Measurements from ENCODE around the gene UBE2G2. TPM values are rescaled to one million over a fixed set of nuclear protein-coding genes. Genes with fewer than 3 reads are reported as not detected.

The UBE2G2 gene
- total RNA-seq, 3 donors from 2014 or later = 84.8 to 128 (median 99.2) TPM

DNA sequence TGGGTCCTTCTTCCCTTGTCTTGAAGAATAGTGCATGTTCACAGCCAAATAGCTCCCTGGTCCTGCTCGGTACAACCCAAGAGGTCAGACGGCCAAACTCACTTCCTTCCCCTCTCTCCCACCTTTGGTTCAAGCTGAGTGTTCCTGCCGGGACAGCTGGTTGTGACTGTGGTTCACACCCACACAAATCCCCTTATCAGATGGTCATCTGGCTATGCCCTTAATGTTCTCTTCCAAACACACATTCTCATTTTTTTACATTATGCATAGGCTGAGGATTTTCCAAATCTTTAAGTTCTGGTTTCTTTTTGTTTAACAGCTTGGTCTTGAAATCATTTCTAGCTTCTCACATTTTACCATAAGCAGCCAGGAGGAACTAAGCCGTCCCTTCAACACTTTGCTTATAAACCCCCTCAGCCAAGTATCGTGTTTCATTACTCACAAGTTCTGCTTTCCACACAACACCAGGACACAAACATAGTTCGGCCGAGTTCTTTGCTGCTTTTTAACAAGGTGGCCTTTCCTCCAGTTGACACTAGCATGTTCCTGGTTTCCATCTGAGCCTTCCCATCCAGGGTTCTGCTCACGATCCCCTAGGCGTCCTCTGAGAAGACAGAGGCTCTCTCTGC lies 70.6 kb downstream of the UBE2G2 start:
- no peak overlapping the region for H3K4me3 ChIP-seq
- H3K36me3 ChIP-seq = no peaks in the 10 kb centered on the region
- intact Hi-C loops (cut with DNase I; ENCODE audit: low total_unique reads) = no loop called here
- H3K27me3 ChIP-seq = peaks cover 4 to 32% of the 10 kb centered on the region in 2 donors
- TF ChIP-seq POLR2A (IDR thresholded peaks at IDR 0.05) (no peak), POLR2AphosphoS5 (IDR thresholded peaks at IDR 0.05) (no peak)
- TF ChIP-seq, protein P1, sequence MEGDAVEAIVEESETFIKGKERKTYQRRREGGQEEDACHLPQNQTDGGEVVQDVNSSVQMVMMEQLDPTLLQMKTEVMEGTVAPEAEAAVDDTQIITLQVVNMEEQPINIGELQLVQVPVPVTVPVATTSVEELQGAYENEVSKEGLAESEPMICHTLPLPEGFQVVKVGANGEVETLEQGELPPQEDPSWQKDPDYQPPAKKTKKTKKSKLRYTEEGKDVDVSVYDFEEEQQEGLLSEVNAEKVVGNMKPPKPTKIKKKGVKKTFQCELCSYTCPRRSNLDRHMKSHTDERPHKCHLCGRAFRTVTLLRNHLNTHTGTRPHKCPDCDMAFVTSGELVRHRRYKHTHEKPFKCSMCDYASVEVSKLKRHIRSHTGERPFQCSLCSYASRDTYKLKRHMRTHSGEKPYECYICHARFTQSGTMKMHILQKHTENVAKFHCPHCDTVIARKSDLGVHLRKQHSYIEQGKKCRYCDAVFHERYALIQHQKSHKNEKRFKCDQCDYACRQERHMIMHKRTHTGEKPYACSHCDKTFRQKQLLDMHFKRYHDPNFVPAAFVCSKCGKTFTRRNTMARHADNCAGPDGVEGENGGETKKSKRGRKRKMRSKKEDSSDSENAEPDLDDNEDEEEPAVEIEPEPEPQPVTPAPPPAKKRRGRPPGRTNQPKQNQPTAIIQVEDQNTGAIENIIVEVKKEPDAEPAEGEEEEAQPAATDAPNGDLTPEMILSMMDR (IDR thresholded peaks at IDR 0.05) = no peak
- H3K27ac ChIP-seq = no peak overlapping the region
- peaks cover 9 to 17% of the 10 kb centered on the region in 2 donors for H3K9me3 ChIP-seq
- DNase-seq (ENCODE audit: low spot score in 2 of 2) = no peak
- H3K4me1 ChIP-seq = no peaks in the 10 kb centered on the region

DNA sequence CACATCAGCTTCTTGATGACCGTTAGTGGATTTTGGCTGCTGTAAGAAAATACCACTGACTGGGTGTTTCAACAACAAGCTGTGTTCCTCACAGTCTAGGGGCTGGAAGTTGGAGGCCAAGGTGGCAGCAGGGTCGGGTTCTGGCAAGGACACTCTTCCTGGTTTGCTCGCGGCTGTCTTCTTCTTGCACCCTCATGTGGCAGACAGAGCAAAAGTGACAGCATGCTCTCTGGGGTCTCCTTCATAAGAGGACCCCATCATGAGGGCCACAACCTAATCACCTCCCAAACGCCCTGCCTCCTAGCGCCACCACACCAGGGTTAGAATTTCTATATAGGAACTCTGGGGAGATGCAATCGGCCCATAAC lies 71.6 kb downstream of the UBE2G2 start:
- no peaks in the 10 kb centered on the region for H3K4me1 ChIP-seq
- H3K27ac ChIP-seq = no peak overlapping the region
- H3K36me3 ChIP-seq = no peaks in the 10 kb centered on the region
- intact Hi-C loops (cut with DNase I; ENCODE audit: low total_unique reads) = no loop called here
- H3K4me3 ChIP-seq = no peak overlapping the region
- peaks cover 0 to 6% of the 10 kb centered on the region in 2 donors for H3K9me3 ChIP-seq
- H3K27me3 ChIP-seq = peaks cover 4 to 42% of the 10 kb centered on the region in 2 donors
- TF ChIP-seq POLR2A (IDR thresholded peaks at IDR 0.05) (no peak), POLR2AphosphoS5 (IDR thresholded peaks at IDR 0.05) (no peak)
- TF ChIP-seq, protein P1 (IDR thresholded peaks at IDR 0.05) = no peak
- DNase-seq (ENCODE audit: low spot score in 2 of 2) = no peak

DNA sequence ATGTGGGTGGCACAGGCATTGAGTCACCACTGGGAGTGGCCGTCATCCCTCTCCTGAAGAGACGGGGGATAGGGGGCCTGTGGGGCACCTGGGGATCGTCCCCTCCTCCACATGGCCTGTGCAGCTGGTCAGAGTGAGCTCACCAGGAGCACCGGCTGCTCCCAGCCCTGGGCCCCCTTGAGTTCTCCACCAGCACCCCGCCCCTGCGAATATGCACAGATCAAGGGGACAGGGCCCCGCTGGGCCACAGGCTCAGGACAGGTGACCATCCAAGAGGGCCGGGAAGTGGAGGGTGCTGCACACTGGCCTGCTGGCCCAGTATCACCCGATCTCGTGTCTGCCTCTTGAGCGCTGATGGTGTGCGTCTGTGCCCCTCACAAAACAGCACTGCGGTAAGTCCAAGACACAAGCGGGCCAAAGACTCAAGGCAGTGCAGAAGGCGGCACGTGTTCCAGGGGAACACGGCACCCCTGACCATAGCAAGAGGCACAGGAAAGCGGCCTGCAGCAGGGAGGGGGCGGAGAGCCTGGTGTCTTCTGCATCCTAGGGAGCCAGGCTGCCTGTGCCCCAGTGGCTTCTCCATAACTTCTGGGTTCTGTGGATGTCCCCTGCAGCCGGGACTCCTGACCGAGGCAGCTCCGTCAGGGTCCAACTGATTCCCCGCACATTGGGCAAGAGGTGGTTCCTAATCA lies 72.1 kb downstream of the UBE2G2 start:
- Histone ChIP-seq H3K27me3 (peaks cover 4 to 47% of the 10 kb centered on the region in 2 donors), H3K27ac (no peak overlapping the region), H3K4me3 (no peak overlapping the region), H3K9me3 (peaks cover 0 to 1% of the 10 kb centered on the region in 2 donors), H3K4me1 (no peaks in the 10 kb centered on the region), H3K36me3 (no peaks in the 10 kb centered on the region)
- TF ChIP-seq, protein P1 (IDR thresholded peaks at IDR 0.05) = no peak
- TF ChIP-seq POLR2AphosphoS5 (IDR thresholded peaks at IDR 0.05) = no peak
- no peak for TF ChIP-seq POLR2A (IDR thresholded peaks at IDR 0.05)
- no peak for DNase-seq (ENCODE audit: low spot score in 2 of 2)
- intact Hi-C loops (cut with DNase I; ENCODE audit: low total_unique reads) = no loop called here

DNA sequence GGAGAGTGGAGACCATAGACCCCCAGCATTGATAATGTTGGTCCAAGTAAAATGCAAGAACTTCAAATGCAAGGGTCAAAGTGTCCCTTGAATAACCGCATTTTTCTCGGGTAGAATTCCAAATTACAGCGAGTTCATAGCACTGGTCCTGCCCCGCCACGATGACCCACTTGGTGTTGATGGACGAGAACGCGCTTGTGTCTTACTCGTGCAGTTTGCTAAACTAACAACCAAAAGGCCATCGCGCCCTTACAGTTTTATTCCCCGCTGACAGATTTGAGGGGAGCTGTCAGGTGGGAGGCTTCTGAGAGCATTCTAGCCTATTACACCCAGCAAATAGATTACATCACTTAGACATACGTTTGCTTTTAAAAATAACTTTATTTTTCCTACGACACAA lies 72.9 kb downstream of the UBE2G2 start:
- intact Hi-C loops (cut with DNase I; ENCODE audit: low total_unique reads) = no loop called here
- Histone ChIP-seq H3K36me3 (no peaks in the 10 kb centered on the region), H3K9me3 (no peaks in the 10 kb centered on the region), H3K27ac (no peak overlapping the region), H3K27me3 (peaks cover 4 to 53% of the 10 kb centered on the region in 2 donors), H3K4me3 (no peak overlapping the region), H3K4me1 (no peaks in the 10 kb centered on the region)
- TF ChIP-seq POLR2AphosphoS5 (IDR thresholded peaks at IDR 0.05) (no peak), POLR2A (IDR thresholded peaks at IDR 0.05) (no peak)
- TF ChIP-seq, protein P1 (IDR thresholded peaks at IDR 0.05) = no peak
- no peak for DNase-seq (ENCODE audit: low spot score in 2 of 2)

DNA sequence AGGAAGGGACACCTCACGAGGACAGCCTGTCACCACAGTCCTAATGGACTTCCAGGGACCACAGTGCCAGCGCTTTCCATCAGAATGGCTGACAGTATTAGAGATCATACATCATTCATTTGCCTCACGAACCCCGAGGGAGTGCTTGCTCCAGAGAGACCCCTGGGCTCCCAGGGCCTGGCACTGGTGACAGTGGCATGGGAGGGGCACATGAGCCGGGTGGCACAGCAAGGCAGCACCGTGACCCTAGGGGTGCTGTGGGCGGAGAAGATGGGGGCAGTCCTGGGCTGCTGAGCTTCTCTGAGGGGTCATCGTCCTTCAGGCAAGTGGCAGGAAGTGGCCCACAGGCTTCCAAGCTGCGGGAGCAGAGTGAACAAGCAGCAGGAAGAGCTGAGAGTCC lies 73.9 kb downstream of the UBE2G2 start:
- intact Hi-C loops (cut with DNase I; ENCODE audit: low total_unique reads) = no loop called here
- no peak for DNase-seq (ENCODE audit: low spot score in 2 of 2)
- H3K36me3 ChIP-seq = no peaks in the 10 kb centered on the region
- no peaks in the 10 kb centered on the region for H3K4me1 ChIP-seq
- peaks cover 4 to 62% of the 10 kb centered on the region in 2 donors for H3K27me3 ChIP-seq
- no peaks in the 10 kb centered on the region for H3K9me3 ChIP-seq
- no peak overlapping the region for H3K4me3 ChIP-seq
- TF ChIP-seq, protein P1 (IDR thresholded peaks at IDR 0.05) = no peak
- TF ChIP-seq POLR2AphosphoS5 (IDR thresholded peaks at IDR 0.05) (no peak), POLR2A (IDR thresholded peaks at IDR 0.05) (no peak)
- no peak overlapping the region for H3K27ac ChIP-seq

Data from breast epithelium (tissue), 4 donors.